ENCODE data around the gene DLEC1.
"Not testable (repeated sequence)": the region's sequence is repeated elsewhere in the genome, so short reads cannot be mapped to it uniquely, and the experiment has no call there.

Gene DLEC1

GRCh38 chr3:38083871-38084333 is 44.9 kb downstream of the DLEC1 start:
- Histone ChIP-seq H3K27ac (ENCODE audit: low read depth, low read length) (no peak overlapping the region), H3K9me3 (ENCODE audit: low read length) (no peaks in the 10 kb centered on the region), H3K36me3 (ENCODE audit: insufficient read depth, low read length) (no peaks in the 10 kb centered on the region), H3K27me3 (ENCODE audit: control insufficient read depth in 1 of 2, insufficient read depth in 2 of 2, low read length in 2 of 2) (no peaks in the 10 kb centered on the region), H3K9ac (ENCODE audit: low read length) (no peak overlapping the region), H3K4me3 (ENCODE audit: low read depth in 1 of 2, low read length in 2 of 2) (no peak overlapping the region), H3K4me1 (ENCODE audit: insufficient read depth, low read length) (no peaks in the 10 kb centered on the region)

GRCh38 chr3:38084334-38085310 is 45.6 kb downstream of the DLEC1 start:
- no peaks in the 10 kb centered on the region for H3K36me3 ChIP-seq (ENCODE audit: insufficient read depth, low read length)
- H3K4me1 ChIP-seq (ENCODE audit: insufficient read depth, low read length), result no peaks in the 10 kb centered on the region
- H3K9me3 ChIP-seq (ENCODE audit: low read length), result no peaks in the 10 kb centered on the region
- no peaks in the 10 kb centered on the region for H3K27me3 ChIP-seq (ENCODE audit: control insufficient read depth in 1 of 2, insufficient read depth in 2 of 2, low read length in 2 of 2)
- no peak overlapping the region for H3K27ac ChIP-seq (ENCODE audit: low read depth, low read length)
- H3K4me3 ChIP-seq (ENCODE audit: low read depth in 1 of 2, low read length in 2 of 2), result no peak overlapping the region
- H3K9ac ChIP-seq (ENCODE audit: low read length), result no peak overlapping the region

GRCh38 chr3:38085311-38085942 is 46.4 kb downstream of the DLEC1 start:
- Histone ChIP-seq H3K4me1 (ENCODE audit: insufficient read depth, low read length) (no peaks in the 10 kb centered on the region), H3K4me3 (ENCODE audit: low read depth in 1 of 2, low read length in 2 of 2) (no peak overlapping the region), H3K27ac (ENCODE audit: low read depth, low read length) (no peak overlapping the region), H3K9me3 (ENCODE audit: low read length) (no peaks in the 10 kb centered on the region), H3K27me3 (ENCODE audit: control insufficient read depth in 1 of 2, insufficient read depth in 2 of 2, low read length in 2 of 2) (no peaks in the 10 kb centered on the region), H3K36me3 (ENCODE audit: insufficient read depth, low read length) (no peaks in the 10 kb centered on the region), H3K9ac (ENCODE audit: low read length) (no peak overlapping the region)

GRCh38 chr3:38085943-38086324 is 46.9 kb downstream of the DLEC1 start:
- H3K27ac ChIP-seq (ENCODE audit: low read depth, low read length), result no peak overlapping the region
- H3K4me1 ChIP-seq (ENCODE audit: insufficient read depth, low read length), result no peaks in the 10 kb centered on the region
- H3K9ac ChIP-seq (ENCODE audit: low read length), result no peak overlapping the region
- H3K27me3 ChIP-seq (ENCODE audit: control insufficient read depth in 1 of 2, insufficient read depth in 2 of 2, low read length in 2 of 2), result no peaks in the 10 kb centered on the region
- no peaks in the 10 kb centered on the region for H3K36me3 ChIP-seq (ENCODE audit: insufficient read depth, low read length)
- no peak overlapping the region for H3K4me3 ChIP-seq (ENCODE audit: low read depth in 1 of 2, low read length in 2 of 2)
- no peaks in the 10 kb centered on the region for H3K9me3 ChIP-seq (ENCODE audit: low read length)

- H3K27ac ChIP-seq (ENCODE audit: low read depth, low read length), result no peak overlapping the region
- H3K4me1 ChIP-seq (ENCODE audit: insufficient read depth, low read length), result no peaks in the 10 kb centered on the region
- H3K4me3 ChIP-seq (ENCODE audit: low read depth in 1 of 2, low read length in 2 of 2), result no peak overlapping the region
- no peaks in the 10 kb centered on the region for H3K36me3 ChIP-seq (ENCODE audit: insufficient read depth, low read length)
- no peaks in the 10 kb centered on the region for H3K27me3 ChIP-seq (ENCODE audit: control insufficient read depth in 1 of 2, insufficient read depth in 2 of 2, low read length in 2 of 2)
- no peak overlapping the region for H3K9ac ChIP-seq (ENCODE audit: low read length)
- H3K9me3 ChIP-seq (ENCODE audit: low read length), result no peaks in the 10 kb centered on the region
Observed at GRCh38 chr3:38086496-38086895, 47.5 kb downstream of the DLEC1 start.

GRCh38 chr3:38087278-38087677 is 48.3 kb downstream of the DLEC1 start:
- not testable (repeated sequence) for H3K36me3 ChIP-seq (ENCODE audit: insufficient read depth, low read length); H3K27me3 ChIP-seq (ENCODE audit: control insufficient read depth in 1 of 2, insufficient read depth in 2 of 2, low read length in 2 of 2); H3K9ac ChIP-seq (ENCODE audit: low read length); H3K4me1 ChIP-seq (ENCODE audit: insufficient read depth, low read length); H3K9me3 ChIP-seq (ENCODE audit: low read length); H3K4me3 ChIP-seq (ENCODE audit: low read depth in 1 of 2, low read length in 2 of 2); H3K27ac ChIP-seq (ENCODE audit: low read depth, low read length)

GRCh38 chr3:38088126-38089078 is 49.4 kb downstream of the DLEC1 start:
- H3K36me3 ChIP-seq (ENCODE audit: insufficient read depth, low read length), result no peaks in the 10 kb centered on the region
- H3K27ac ChIP-seq (ENCODE audit: low read depth, low read length), result no peak overlapping the region
- H3K9me3 ChIP-seq (ENCODE audit: low read length), result no peaks in the 10 kb centered on the region
- no peaks in the 10 kb centered on the region for H3K27me3 ChIP-seq (ENCODE audit: control insufficient read depth in 1 of 2, insufficient read depth in 2 of 2, low read length in 2 of 2)
- no peak overlapping the region for H3K9ac ChIP-seq (ENCODE audit: low read length)
- no peak overlapping the region for H3K4me3 ChIP-seq (ENCODE audit: low read depth in 1 of 2, low read length in 2 of 2)
- H3K4me1 ChIP-seq (ENCODE audit: insufficient read depth, low read length), result no peaks in the 10 kb centered on the region

- H3K36me3 ChIP-seq (ENCODE audit: insufficient read depth, low read length), result no peaks in the 10 kb centered on the region
- H3K27me3 ChIP-seq (ENCODE audit: control insufficient read depth in 1 of 2, insufficient read depth in 2 of 2, low read length in 2 of 2), result no peaks in the 10 kb centered on the region
- H3K9ac ChIP-seq (ENCODE audit: low read length), result no peak overlapping the region
- H3K9me3 ChIP-seq (ENCODE audit: low read length), result no peaks in the 10 kb centered on the region
- H3K27ac ChIP-seq (ENCODE audit: low read depth, low read length), result no peak overlapping the region
- no peaks in the 10 kb centered on the region for H3K4me1 ChIP-seq (ENCODE audit: insufficient read depth, low read length)
- H3K4me3 ChIP-seq (ENCODE audit: low read depth in 1 of 2, low read length in 2 of 2), result no peak overlapping the region
Observed at GRCh38 chr3:38089163-38089562, 50.2 kb downstream of the DLEC1 start.

GRCh38 chr3:38090453-38090852 is 51.4 kb downstream of the DLEC1 start:
- H3K27me3 ChIP-seq (ENCODE audit: control insufficient read depth in 1 of 2, insufficient read depth in 2 of 2, low read length in 2 of 2), result no peaks in the 10 kb centered on the region
- H3K4me1 ChIP-seq (ENCODE audit: insufficient read depth, low read length), result no peaks in the 10 kb centered on the region
- no peak overlapping the region for H3K9ac ChIP-seq (ENCODE audit: low read length)
- H3K27ac ChIP-seq (ENCODE audit: low read depth, low read length), result no peak overlapping the region
- no peaks in the 10 kb centered on the region for H3K9me3 ChIP-seq (ENCODE audit: low read length)
- no peaks in the 10 kb centered on the region for H3K36me3 ChIP-seq (ENCODE audit: insufficient read depth, low read length)
- H3K4me3 ChIP-seq (ENCODE audit: low read depth in 1 of 2, low read length in 2 of 2), result no peak overlapping the region

GRCh38 chr3:38094999-38095398 is 56.0 kb downstream of the DLEC1 start:
- no peak overlapping the region for H3K9ac ChIP-seq (ENCODE audit: low read length)
- H3K36me3 ChIP-seq (ENCODE audit: insufficient read depth, low read length), result no peaks in the 10 kb centered on the region
- H3K4me1 ChIP-seq (ENCODE audit: insufficient read depth, low read length), result no peaks in the 10 kb centered on the region
- no peak overlapping the region for H3K4me3 ChIP-seq (ENCODE audit: low read depth in 1 of 2, low read length in 2 of 2)
- no peak overlapping the region for H3K27ac ChIP-seq (ENCODE audit: low read depth, low read length)
- no peaks in the 10 kb centered on the region for H3K27me3 ChIP-seq (ENCODE audit: control insufficient read depth in 1 of 2, insufficient read depth in 2 of 2, low read length in 2 of 2)
- H3K9me3 ChIP-seq (ENCODE audit: low read length), result no peaks in the 10 kb centered on the region
